IPS-18a (cell line): ENCODE results near the gene GABBR2.

Experiments used
- H3K27ac ChIP-seq: one replicate; pipeline ENCODE4 v1.5.1; 2013; ENCODE audit warnings: low read length
- H3K27me3 ChIP-seq: one replicate; pipeline ENCODE4 v1.6.1; 2013; ENCODE audit warnings: mild to moderate bottlenecking, low read length; ENCODE audit not compliant: control insufficient read depth, insufficient read depth
- H3K36me3 ChIP-seq: one replicate; pipeline ENCODE4 v1.6.1; 2013; ENCODE audit warnings: low read depth, low read length; ENCODE audit not compliant: control insufficient read depth
- H3K4me1 ChIP-seq: one replicate; pipeline ENCODE4 v1.6.1; 2013; ENCODE audit warnings: low read depth, low read length; ENCODE audit not compliant: control insufficient read depth
- H3K4me3 ChIP-seq: one replicate; pipeline ENCODE4 v1.5.1; 2013; ENCODE audit warnings: low read length
- H3K9ac ChIP-seq: one replicate; pipeline ENCODE4 v1.6.1; 2013; ENCODE audit warnings: mild to moderate bottlenecking, low read length, moderate library complexity
- H3K9me3 ChIP-seq: one replicate; pipeline ENCODE4 v1.6.1; 2013; ENCODE audit warnings: low read depth, low read length; ENCODE audit not compliant: control insufficient read depth

Gene GABBR2

GRCh38 chr9:98241357-98242300 is 467.1 kb downstream of the GABBR2 start:
- Histone ChIP-seq H3K9me3 (no peaks in the 10 kb centered on the region), H3K36me3 (no peaks in the 10 kb centered on the region), H3K4me3 (no peak overlapping the region), H3K27ac (no peak overlapping the region), H3K9ac (no peak overlapping the region), H3K27me3 (no peaks in the 10 kb centered on the region), H3K4me1 (peaks cover 5% of the 10 kb centered on the region)

GRCh38 chr9:98240475-98240874 is 468.3 kb downstream of the GABBR2 start:
- no peaks in the 10 kb centered on the region for H3K36me3 ChIP-seq
- H3K27ac ChIP-seq, result no peak overlapping the region
- H3K4me3 ChIP-seq, result no peak overlapping the region
- H3K27me3 ChIP-seq, result no peaks in the 10 kb centered on the region
- peaks cover 5% of the 10 kb centered on the region for H3K4me1 ChIP-seq
- H3K9ac ChIP-seq, result no peak overlapping the region
- H3K9me3 ChIP-seq, result no peaks in the 10 kb centered on the region
